ENCODE data around the gene ITGAE.

GRCh38 chr17:3738562-3739295, 62.3 kb downstream of the ITGAE start:
- no peak for TF ChIP-seq EZH2 (IDR thresholded peaks at IDR 0.05)
- TF ChIP-seq CTCF (IDR thresholded peaks at IDR 0.05) = no peak
